ENCODE measurements around the gene PLPP4.

DNA sequence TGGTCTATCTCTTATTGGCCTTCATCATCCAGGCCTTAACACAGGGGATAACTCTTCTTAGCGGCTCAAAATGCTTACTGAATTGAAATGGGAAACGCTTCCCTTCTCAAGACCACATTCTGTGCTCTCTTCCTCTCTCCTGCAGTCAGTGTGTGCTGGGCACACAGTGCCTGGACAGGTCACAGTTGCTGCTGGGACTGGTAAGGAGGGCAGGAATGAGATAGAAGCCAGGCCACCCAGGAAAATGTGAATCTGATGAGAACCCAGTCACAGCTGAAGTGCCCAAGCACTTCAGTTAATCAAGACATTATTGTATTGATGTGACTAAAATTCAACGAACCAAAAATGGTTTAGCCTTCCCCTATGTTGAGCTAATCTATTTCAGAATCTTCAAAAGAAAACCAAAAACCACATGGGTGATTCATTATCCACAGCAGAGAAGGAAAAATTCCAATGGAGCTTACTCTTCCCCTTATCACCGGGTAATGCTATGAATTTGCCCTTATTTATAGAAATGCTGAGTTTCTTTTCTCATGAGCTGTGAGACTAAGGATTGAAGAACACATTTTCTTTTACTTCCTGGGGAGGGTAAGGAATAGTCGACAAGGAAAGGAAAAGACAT lies 41.2 kb upstream of the PLPP4 start:
- TF ChIP-seq, protein P1, sequence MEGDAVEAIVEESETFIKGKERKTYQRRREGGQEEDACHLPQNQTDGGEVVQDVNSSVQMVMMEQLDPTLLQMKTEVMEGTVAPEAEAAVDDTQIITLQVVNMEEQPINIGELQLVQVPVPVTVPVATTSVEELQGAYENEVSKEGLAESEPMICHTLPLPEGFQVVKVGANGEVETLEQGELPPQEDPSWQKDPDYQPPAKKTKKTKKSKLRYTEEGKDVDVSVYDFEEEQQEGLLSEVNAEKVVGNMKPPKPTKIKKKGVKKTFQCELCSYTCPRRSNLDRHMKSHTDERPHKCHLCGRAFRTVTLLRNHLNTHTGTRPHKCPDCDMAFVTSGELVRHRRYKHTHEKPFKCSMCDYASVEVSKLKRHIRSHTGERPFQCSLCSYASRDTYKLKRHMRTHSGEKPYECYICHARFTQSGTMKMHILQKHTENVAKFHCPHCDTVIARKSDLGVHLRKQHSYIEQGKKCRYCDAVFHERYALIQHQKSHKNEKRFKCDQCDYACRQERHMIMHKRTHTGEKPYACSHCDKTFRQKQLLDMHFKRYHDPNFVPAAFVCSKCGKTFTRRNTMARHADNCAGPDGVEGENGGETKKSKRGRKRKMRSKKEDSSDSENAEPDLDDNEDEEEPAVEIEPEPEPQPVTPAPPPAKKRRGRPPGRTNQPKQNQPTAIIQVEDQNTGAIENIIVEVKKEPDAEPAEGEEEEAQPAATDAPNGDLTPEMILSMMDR (IDR thresholded peaks at IDR 0.05) = no peak
- TF ChIP-seq POLR2A (IDR thresholded peaks at IDR 0.05) = no peak
